AG10803 (cell line): ENCODE data around the gene ECEL1.

Experiments used
- DNase-seq: peaks from one replicate; pipeline ENCODE4 v3.0.0; 2010; ENCODE audit warnings: low read depth
- H3K4me3 ChIP-seq: 2 replicates; pipeline ENCODE4 v1.5.1; 2011; ENCODE audit warnings: mild to moderate bottlenecking, low read length, control low read depth
- CTCF ChIP-seq: conservative IDR thresholded peaks from 2 replicates; pipeline ENCODE4 v1.5.1; 2011; ENCODE audit warnings: mild to moderate bottlenecking, low read length, control low read depth, inconsistent platforms

Gene ECEL1

GRCh38 chr2:232530626-232531260 lies 43.1 kb upstream of the ECEL1 start:
- no peak overlapping the region for H3K4me3 ChIP-seq
- TF ChIP-seq CTCF, result no peak
- no peak for DNase-seq

GRCh38 chr2:232529806-232530547 lies 42.3 kb upstream of the ECEL1 start:
- no peak for DNase-seq
- H3K4me3 ChIP-seq, result no peak overlapping the region
- TF ChIP-seq CTCF, result no peak

- H3K4me3 ChIP-seq, result no peak overlapping the region
- TF ChIP-seq CTCF, result no peak
- DNase-seq, result peak; percentile 17
These were observed 41.3 kb upstream of the ECEL1 start for GRCh38 chr2:232528746-232529460.

GRCh38 chr2:232527905-232528470 lies 40.4 kb upstream of the ECEL1 start:
- DNase-seq, result no peak
- TF ChIP-seq CTCF, result no peak
- no peak overlapping the region for H3K4me3 ChIP-seq

- TF ChIP-seq CTCF, result no peak
- H3K4me3 ChIP-seq, result no peak overlapping the region
- no peak for DNase-seq
These were observed 38.8 kb upstream of the ECEL1 start for GRCh38 chr2:232526372-232526941.

- DNase-seq, result no peak
- TF ChIP-seq CTCF, result no peak
- H3K4me3 ChIP-seq, result no peak within 1 kb of the TSS
These were observed 38.2 kb upstream of the ECEL1 start, which contains the start of gene CHRND for GRCh38 chr2:232525791-232526371. Gene CHRND, plus strand, starts transcription at chr2:232526160. Its CDS starts 56 bp downstream, at chr2:232526216.
